Measurements from ENCODE around the gene CD209. TPM values are rescaled to one million over a fixed set of nuclear protein-coding genes. Genes with fewer than 3 reads are reported as not detected.

CD209 gene
- total RNA-seq, 6 experiments from 2014 or later, result not detected

- Mint-ChIP-seq H3K27ac (no peak overlapping the region), H3K9me3 (no peaks in the 10 kb centered on the region; the same call in 1 of the 2 replicates), H3K36me3 (ENCODE audit: low read depth) (no peaks in the 10 kb centered on the region), H3K27me3 (ENCODE audit: insufficient read depth) (peaks cover 46% of the 10 kb centered on the region), H3K4me3 (no peak overlapping the region), H3K4me1 (ENCODE audit: low read depth) (no peaks in the 10 kb centered on the region)
- TF ChIP-seq CTCF (IDR thresholded peaks at IDR 0.05), result no peak
- no peak for DNase-seq
These were observed 21.5 kb downstream of the CD209 start for GRCh38 chr19:7725791-7726190.

GRCh38 chr19:7722231-7722651 lies 25.1 kb downstream of the CD209 start:
- TF ChIP-seq CTCF (IDR thresholded peaks at IDR 0.05), result no peak
- Mint-ChIP-seq H3K4me1 (ENCODE audit: low read depth) (no peaks in the 10 kb centered on the region), H3K36me3 (ENCODE audit: low read depth) (no peaks in the 10 kb centered on the region), H3K27me3 (ENCODE audit: insufficient read depth) (peaks cover 32% of the 10 kb centered on the region), H3K9me3 (no peaks in the 10 kb centered on the region; the same call in 1 of the 2 replicates), H3K27ac (no peak overlapping the region), H3K4me3 (no peak overlapping the region)
- DNase-seq, result no peak

- peaks cover 31% of the 10 kb centered on the region for H3K27me3 Mint-ChIP-seq (ENCODE audit: insufficient read depth)
- H3K4me3 Mint-ChIP-seq, result no peak overlapping the region
- H3K4me1 Mint-ChIP-seq (ENCODE audit: low read depth), result no peaks in the 10 kb centered on the region
- H3K36me3 Mint-ChIP-seq (ENCODE audit: low read depth), result no peaks in the 10 kb centered on the region
- H3K27ac Mint-ChIP-seq, result no peak overlapping the region
- H3K9me3 Mint-ChIP-seq, result no peaks in the 10 kb centered on the region; the same call in 1 of the 2 replicates
- TF ChIP-seq CTCF (IDR thresholded peaks at IDR 0.05), result no peak
- DNase-seq, result no peak
These were observed 27.0 kb downstream of the CD209 start for GRCh38 chr19:7720351-7720750.

- no peaks in the 10 kb centered on the region for H3K4me1 Mint-ChIP-seq (ENCODE audit: low read depth)
- no peak for DNase-seq
- no peak for TF ChIP-seq CTCF (IDR thresholded peaks at IDR 0.05)
- no peak overlapping the region for H3K4me3 Mint-ChIP-seq
- H3K27me3 Mint-ChIP-seq (ENCODE audit: insufficient read depth), result peaks cover 18% of the 10 kb centered on the region
- H3K36me3 Mint-ChIP-seq (ENCODE audit: low read depth), result no peaks in the 10 kb centered on the region
- H3K27ac Mint-ChIP-seq, result no peak overlapping the region
- H3K9me3 Mint-ChIP-seq, result no peaks in the 10 kb centered on the region; the same call in 1 of the 2 replicates
These were observed 28.7 kb downstream of the CD209 start for GRCh38 chr19:7718668-7719067.

GRCh38 chr19:7716762-7717161 lies 30.6 kb downstream of the CD209 start:
- H3K9me3 Mint-ChIP-seq, result no peaks in the 10 kb centered on the region; the same call in 1 of the 2 replicates
- DNase-seq, result no peak
- no peaks in the 10 kb centered on the region for H3K36me3 Mint-ChIP-seq (ENCODE audit: low read depth)
- no peak overlapping the region for H3K27ac Mint-ChIP-seq
- no peak for TF ChIP-seq CTCF (IDR thresholded peaks at IDR 0.05)
- no peaks in the 10 kb centered on the region for H3K4me1 Mint-ChIP-seq (ENCODE audit: low read depth)
- H3K27me3 Mint-ChIP-seq (ENCODE audit: insufficient read depth), result peaks cover 8% of the 10 kb centered on the region
- no peak overlapping the region for H3K4me3 Mint-ChIP-seq

GRCh38 chr19:7715671-7716070 lies 31.7 kb downstream of the CD209 start:
- Mint-ChIP-seq H3K9me3 (no peaks in the 10 kb centered on the region; the same call in 1 of the 2 replicates), H3K4me3 (no peak overlapping the region), H3K4me1 (ENCODE audit: low read depth) (no peaks in the 10 kb centered on the region), H3K27ac (no peak overlapping the region), H3K36me3 (ENCODE audit: low read depth) (no peaks in the 10 kb centered on the region), H3K27me3 (ENCODE audit: insufficient read depth) (peaks cover 10% of the 10 kb centered on the region)
- TF ChIP-seq CTCF (IDR thresholded peaks at IDR 0.05), result no peak
- no peak for DNase-seq

Data from HFFc6 (cell line).